ENCODE data around the gene NKAIN2.

- TF ChIP-seq CTCF (IDR thresholded peaks at IDR 0.05) (no peak), POLR2AphosphoS5 (IDR thresholded peaks at IDR 0.05) (no peak)
These were observed 219.0 kb downstream of the NKAIN2 start for GRCh38 chr6:124022641-124023040.
